ENCODE measurements around the gene PPP1R1C. TPM values are rescaled to one million over a fixed set of nuclear protein-coding genes. Genes with fewer than 3 reads are reported as not detected.

The PPP1R1C gene
- total RNA-seq, 1 experiment from 2014 or later = 4.0 TPM

- Histone ChIP-seq H2BK5ac (ENCODE audit: insufficient read length, low read length) (no peak overlapping the region), H3K27ac (ENCODE audit: insufficient read length, low read depth, low read length) (no peak overlapping the region), H3K4me2 (ENCODE audit: insufficient read depth, insufficient read length, low read length) (no peak overlapping the region)
These were observed 81.7 kb downstream of the PPP1R1C start for GRCh38 chr2:182067393-182067792.

More at GRCh38 chr2:182067393-182067792, 81.7 kb downstream of the PPP1R1C start:
- Histone ChIP-seq H2AFZ (ENCODE audit: low read length) (no peak overlapping the region), H4K91ac (ENCODE audit: insufficient read length, low read depth, low read length) (no peak overlapping the region), H3K27me3 (ENCODE audit: insufficient read depth, low read length) (no peaks in the 10 kb centered on the region), H3K23me2 (ENCODE audit: insufficient read length, low read depth, low read length, poor library complexity, severe bottlenecking) (no peaks in the 10 kb centered on the region), H3K56ac (ENCODE audit: insufficient read length, low read depth, low read length) (no peak overlapping the region), H3K18ac (ENCODE audit: insufficient read length, low read depth, low read length) (no peak overlapping the region), H3T11ph (ENCODE audit: low read length) (no peak overlapping the region), H2BK20ac (ENCODE audit: low read depth, low read length, poor library complexity, severe bottlenecking) (no peak overlapping the region), H3K4ac (ENCODE audit: low read depth, low read length) (no peak overlapping the region), H4K20me1 (ENCODE audit: control insufficient read depth, insufficient read depth, insufficient read length) (no peaks in the 10 kb centered on the region), H3K9me3 (ENCODE audit: control insufficient read depth, low read depth, low read length) (no peaks in the 10 kb centered on the region), H3K23ac (ENCODE audit: insufficient read length, low read depth, low read length) (no peak overlapping the region), H2BK12ac (ENCODE audit: insufficient read length, low read depth, low read length) (no peak overlapping the region), H3K79me1 (ENCODE audit: insufficient read depth, low read depth, low read length, poor library complexity, severe bottlenecking) (no peaks in the 10 kb centered on the region), H4K8ac (replicated peaks; ENCODE audit: insufficient read length, low read depth, low read length) (no peak overlapping the region), H3K79me2 (ENCODE audit: insufficient read depth, low read length) (no peaks in the 10 kb centered on the region), H2BK15ac (ENCODE audit: low read depth, low read length) (no peak overlapping the region), H2BK120ac (ENCODE audit: low read depth, low read length, poor library complexity, severe bottlenecking) (no peak overlapping the region), H3K14ac (ENCODE audit: insufficient read depth, low read length) (no peak overlapping the region), H2AK5ac (ENCODE audit: insufficient read length, low read length) (no peak overlapping the region), H3K9ac (ENCODE audit: extremely low read depth, insufficient read length, low read length) (no peak overlapping the region), H3K4me1 (ENCODE audit: insufficient read depth, low read length) (peaks cover 6% of the 10 kb centered on the region), H4K5ac (ENCODE audit: insufficient read length, low read depth, low read length) (no peak overlapping the region)
- WGBS (ENCODE audit: extremely low coverage, insufficient read length, low lambda C conversion rate) = no CpG with 5 or more reads among the region's 5 CpGs
- Mint-ChIP-seq H3K4me3 (no peak overlapping the region), H3K4me1 (peaks cover 15 to 18% of the 10 kb centered on the region in 2 experiments), H3K36me3 (ENCODE audit: insufficient read depth in 1 of 3, low read depth in 3 of 3) (no peaks in the 10 kb centered on the region), H3K27ac (no peak overlapping the region), H3K27me3 (ENCODE audit: low read depth) (no peaks in the 10 kb centered on the region), H3K9me3 (no peaks in the 10 kb centered on the region)
- no peak for TF ChIP-seq CTCF (conservative IDR thresholded peaks at IDR 0.05)
- no peak for DNase-seq
